ENCODE measurements around the gene LRP1.

The LRP1 gene

DNA sequence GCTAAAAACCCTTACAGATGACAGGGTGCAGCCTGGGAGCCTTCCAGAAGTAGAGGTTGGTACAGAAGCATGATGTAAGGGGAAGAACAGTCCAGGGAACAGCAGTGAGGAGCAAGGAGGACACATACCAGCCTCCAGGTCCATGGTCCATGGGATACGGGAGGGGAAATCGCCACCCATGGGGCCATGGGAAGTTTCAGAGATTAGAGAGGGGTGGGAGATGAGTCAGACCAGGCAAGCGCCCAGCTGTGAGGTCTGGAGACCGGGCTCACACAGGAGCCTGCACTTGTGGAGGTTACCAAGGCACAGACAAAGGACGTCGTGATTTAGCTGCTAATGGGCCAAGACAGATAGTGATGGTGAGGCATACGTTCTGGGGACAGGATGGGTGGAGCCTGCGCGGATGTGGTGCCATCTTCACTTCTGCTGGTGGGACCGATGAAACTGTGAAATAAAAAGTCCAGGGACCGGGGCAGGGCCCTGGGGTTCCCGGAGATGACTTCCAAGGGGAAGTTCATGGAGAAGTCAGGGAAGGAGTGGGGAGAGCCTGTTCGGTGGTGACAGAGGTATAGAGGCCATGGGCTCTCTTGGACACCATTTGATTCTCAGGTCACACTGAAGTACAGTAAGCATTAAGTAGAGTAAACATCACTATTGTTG, 36.8 kb downstream of the LRP1 start:
- DNase-seq (ENCODE audit: insufficient read length, low spot score): no peak
- TF ChIP-seq, protein P1, sequence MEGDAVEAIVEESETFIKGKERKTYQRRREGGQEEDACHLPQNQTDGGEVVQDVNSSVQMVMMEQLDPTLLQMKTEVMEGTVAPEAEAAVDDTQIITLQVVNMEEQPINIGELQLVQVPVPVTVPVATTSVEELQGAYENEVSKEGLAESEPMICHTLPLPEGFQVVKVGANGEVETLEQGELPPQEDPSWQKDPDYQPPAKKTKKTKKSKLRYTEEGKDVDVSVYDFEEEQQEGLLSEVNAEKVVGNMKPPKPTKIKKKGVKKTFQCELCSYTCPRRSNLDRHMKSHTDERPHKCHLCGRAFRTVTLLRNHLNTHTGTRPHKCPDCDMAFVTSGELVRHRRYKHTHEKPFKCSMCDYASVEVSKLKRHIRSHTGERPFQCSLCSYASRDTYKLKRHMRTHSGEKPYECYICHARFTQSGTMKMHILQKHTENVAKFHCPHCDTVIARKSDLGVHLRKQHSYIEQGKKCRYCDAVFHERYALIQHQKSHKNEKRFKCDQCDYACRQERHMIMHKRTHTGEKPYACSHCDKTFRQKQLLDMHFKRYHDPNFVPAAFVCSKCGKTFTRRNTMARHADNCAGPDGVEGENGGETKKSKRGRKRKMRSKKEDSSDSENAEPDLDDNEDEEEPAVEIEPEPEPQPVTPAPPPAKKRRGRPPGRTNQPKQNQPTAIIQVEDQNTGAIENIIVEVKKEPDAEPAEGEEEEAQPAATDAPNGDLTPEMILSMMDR (IDR thresholded peaks at IDR 0.05; ENCODE audit: insufficient read depth, missing control alignments): no peak
- FAIRE-seq: no peak

DNA sequence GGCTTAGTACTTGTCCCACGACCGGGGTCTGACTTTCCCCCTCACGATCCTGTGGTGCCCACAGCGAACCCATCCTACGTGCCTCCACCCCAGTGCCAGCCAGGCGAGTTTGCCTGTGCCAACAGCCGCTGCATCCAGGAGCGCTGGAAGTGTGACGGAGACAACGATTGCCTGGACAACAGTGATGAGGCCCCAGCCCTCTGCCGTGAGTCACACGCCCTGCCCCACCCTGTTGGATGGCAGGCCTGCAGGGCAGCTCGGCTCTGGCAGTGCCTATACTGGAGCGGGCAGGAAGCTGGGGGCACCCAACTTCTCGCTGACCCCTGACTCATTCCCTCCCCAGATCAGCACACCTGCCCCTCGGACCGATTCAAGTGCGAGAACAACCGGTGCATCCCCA, 37.5 kb downstream of the LRP1 start:
- no peak for DNase-seq (ENCODE audit: insufficient read length, low spot score)

DNA sequence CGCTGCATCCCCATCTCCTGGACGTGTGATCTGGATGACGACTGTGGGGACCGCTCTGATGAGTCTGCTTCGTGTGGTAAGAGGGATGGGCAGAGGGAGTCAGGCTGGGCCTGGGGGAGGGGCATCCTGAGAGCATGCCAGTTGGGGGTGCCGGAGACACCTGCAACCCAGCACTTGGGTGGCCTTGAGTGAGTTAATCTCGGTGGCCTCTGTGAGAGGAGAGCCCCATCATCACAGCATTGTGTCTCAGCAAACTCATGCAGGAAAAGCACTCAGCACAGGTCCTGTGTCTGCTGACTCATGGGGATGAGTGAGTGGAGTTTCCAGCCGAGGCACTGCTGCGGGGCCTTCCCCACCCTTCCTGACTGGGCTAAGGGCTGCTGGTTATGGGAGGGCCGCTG, 38.7 kb downstream of the LRP1 start:
- FAIRE-seq: no peak
- no peak for DNase-seq (ENCODE audit: insufficient read length, low spot score)
- TF ChIP-seq, protein P1 (IDR thresholded peaks at IDR 0.05; ENCODE audit: insufficient read depth, missing control alignments): no peak

More for the DNA sequence above, 37.5 kb downstream of the LRP1 start:
- TF ChIP-seq, protein P1 (IDR thresholded peaks at IDR 0.05; ENCODE audit: insufficient read depth, missing control alignments): no peak
- FAIRE-seq: no peak

DNA sequence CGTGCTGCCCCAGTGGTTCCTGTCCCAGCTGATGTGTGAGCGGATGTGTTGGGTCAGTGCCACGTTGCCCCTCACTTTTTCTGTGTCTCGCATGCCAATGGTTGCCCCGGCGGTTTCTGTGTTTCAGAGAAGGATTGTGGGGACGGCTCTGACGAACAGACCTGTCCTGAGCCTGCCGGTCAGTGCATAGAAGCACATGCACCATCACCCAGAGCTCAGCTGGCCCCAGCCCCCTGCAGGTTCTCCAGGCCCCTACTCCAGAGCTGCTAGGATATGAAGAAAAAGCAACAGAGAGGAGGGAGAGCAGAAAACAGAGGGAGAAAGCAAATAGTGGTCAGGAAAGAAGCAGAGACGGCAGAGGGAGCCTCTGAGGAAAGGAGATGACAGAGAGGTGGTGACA, 39.8 kb downstream of the LRP1 start:
- TF ChIP-seq, protein P1 (IDR thresholded peaks at IDR 0.05; ENCODE audit: insufficient read depth, missing control alignments): no peak
- no peak for DNase-seq (ENCODE audit: insufficient read length, low spot score)
- no peak for FAIRE-seq

DNA sequence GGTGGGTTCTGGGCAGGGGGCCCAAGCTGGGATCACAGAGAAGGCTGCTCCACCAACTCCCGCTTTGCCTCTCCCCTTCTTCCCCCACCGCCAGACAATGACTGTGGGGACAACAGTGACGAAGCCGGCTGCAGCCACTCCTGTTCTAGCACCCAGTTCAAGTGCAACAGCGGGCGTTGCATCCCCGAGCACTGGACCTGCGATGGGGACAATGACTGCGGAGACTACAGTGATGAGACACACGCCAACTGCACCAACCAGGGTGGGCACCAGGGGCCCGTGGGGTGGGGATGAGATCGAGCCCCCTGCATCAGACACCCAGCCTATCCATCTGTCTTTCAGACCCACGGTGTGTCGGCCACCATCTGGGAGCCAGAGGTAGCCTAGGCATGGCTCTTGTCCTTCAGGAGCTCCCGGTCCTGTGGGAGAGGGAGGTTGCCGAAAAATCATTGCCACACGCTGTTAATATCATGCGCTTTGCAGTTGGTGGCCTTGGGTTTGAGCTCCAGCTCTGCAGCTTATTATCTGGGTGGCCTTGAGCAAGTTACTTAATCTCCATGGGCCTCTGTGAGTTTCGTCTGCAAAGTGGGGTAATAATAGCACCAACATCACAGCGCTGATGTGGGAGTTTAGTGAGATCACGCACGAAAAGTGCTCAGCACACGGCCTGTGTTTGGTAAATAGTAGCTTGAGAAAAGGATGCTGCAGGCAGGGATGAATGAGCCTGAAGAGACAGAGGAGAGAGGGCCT, 40.9 kb downstream of the LRP1 start:
- FAIRE-seq (no peak), DNase-seq (ENCODE audit: insufficient read length, low spot score) (no peak)
- TF ChIP-seq, protein P1 (IDR thresholded peaks at IDR 0.05; ENCODE audit: insufficient read depth, missing control alignments): no peak

DNA sequence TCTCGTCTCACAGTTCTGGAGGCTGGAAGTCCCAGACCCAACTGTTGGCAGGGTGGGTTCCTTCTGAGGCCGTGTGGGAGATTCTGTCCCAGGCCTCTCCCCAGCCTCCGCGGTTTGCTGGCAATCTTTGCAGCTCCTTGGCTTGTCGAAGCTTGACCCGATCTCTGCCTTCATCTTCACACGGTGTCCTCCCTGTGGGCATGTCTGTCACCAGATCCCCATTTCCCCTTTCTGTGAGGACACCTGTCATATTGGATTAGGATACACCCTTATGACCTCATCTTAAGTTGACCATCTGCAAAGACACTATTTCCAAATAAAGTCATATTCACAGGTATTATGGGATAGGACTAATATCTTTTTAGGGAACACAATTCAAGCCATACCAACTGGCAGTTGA, 41.7 kb downstream of the LRP1 start:
- FAIRE-seq (no peak), DNase-seq (ENCODE audit: insufficient read length, low spot score) (no peak)
- TF ChIP-seq, protein P1 (IDR thresholded peaks at IDR 0.05; ENCODE audit: insufficient read depth, missing control alignments): no peak

DNA sequence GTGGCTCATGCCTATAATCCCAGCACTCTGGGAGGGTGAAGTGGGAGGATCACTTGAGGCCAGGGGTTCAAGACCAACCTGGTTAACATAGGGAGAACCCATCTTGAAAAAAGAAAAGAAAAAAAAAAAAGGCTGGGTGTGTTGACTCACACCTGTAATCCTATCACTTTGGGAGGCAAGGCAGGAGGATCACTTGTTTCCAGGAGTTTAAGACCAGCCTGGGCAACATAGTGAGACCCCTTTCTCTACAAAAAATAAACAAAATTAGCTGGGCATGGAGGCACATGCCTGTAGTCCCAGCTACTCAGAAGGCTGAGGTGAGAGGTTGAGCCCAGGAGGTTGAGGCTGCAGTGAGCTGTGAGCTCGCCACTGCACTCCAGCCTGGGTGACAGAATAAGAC, 42.1 kb downstream of the LRP1 start:
- FAIRE-seq (no peak), DNase-seq (ENCODE audit: insufficient read length, low spot score) (no peak)
- TF ChIP-seq, protein P1 (IDR thresholded peaks at IDR 0.05; ENCODE audit: insufficient read depth, missing control alignments): no peak

All from D721Med (cell line).